Fibroblast of gingiva (primary cell): ENCODE results near the gene GAS6.
"Not testable (repeated sequence)": the region's sequence is repeated elsewhere in the genome, so short reads cannot be mapped to it uniquely, and the experiment has no call there.

Experiments
- DNase-seq: peaks from one replicate; pipeline ENCODE4 v3.0.0-alpha.2; 2011; ENCODE audit warnings: low read depth

GAS6 gene

GRCh38 chr13:113806104-113806471 lies 57.8 kb downstream of the GAS6 start:
- no peak for DNase-seq

- DNase-seq: no peak
These were observed 58.3 kb downstream of the GAS6 start for GRCh38 chr13:113805431-113806103.

- DNase-seq: no peak
These were observed 59.0 kb downstream of the GAS6 start for GRCh38 chr13:113804703-113805430.

GRCh38 chr13:113804017-113804702 lies 59.7 kb downstream of the GAS6 start:
- DNase-seq: no peak

GRCh38 chr13:113803409-113804016 lies 60.4 kb downstream of the GAS6 start:
- no peak for DNase-seq

GRCh38 chr13:113802761-113803160 lies 61.1 kb downstream of the GAS6 start:
- DNase-seq: no peak

GRCh38 chr13:113802090-113802531 lies 61.8 kb downstream of the GAS6 start:
- peak; percentile 72 for DNase-seq

- DNase-seq: no peak
These were observed 62.5 kb downstream of the GAS6 start for GRCh38 chr13:113801289-113801961.

GRCh38 chr13:113800576-113800926 lies 63.3 kb downstream of the GAS6 start:
- no peak for DNase-seq

GRCh38 chr13:113798200-113798811 lies 65.6 kb downstream of the GAS6 start:
- no peak for DNase-seq

GRCh38 chr13:113796964-113797676 lies 66.8 kb downstream of the GAS6 start:
- no peak for DNase-seq

GRCh38 chr13:113796211-113796963 lies 67.5 kb downstream of the GAS6 start:
- DNase-seq: no peak

GRCh38 chr13:113795362-113795761 lies 68.5 kb downstream of the GAS6 start:
- DNase-seq: not testable (repeated sequence)

GRCh38 chr13:113794764-113795173 lies 69.1 kb downstream of the GAS6 start:
- DNase-seq: no peak

GRCh38 chr13:113794086-113794485 lies 69.8 kb downstream of the GAS6 start:
- no peak for DNase-seq

- no peak for DNase-seq
These were observed 70.2 kb downstream of the GAS6 start for GRCh38 chr13:113793718-113794085.

GRCh38 chr13:113792886-113793717 lies 70.8 kb downstream of the GAS6 start:
- DNase-seq: no peak

GRCh38 chr13:113792236-113792770 lies 71.6 kb downstream of the GAS6 start:
- DNase-seq: no peak

- DNase-seq: no peak
These were observed 72.1 kb downstream of the GAS6 start for GRCh38 chr13:113791761-113792160.
